GM23248 (cell line): Measurements from ENCODE around the gene GNA15. TPM values are rescaled to one million over a fixed set of nuclear protein-coding genes. Genes with fewer than 3 reads are reported as not detected.

ENCODE experiments used
- DNase-seq: peaks from one replicate; pipeline ENCODE4 v3.0.0-alpha.2; 2015
- H2AFZ ChIP-seq: fragments of 200-600 bp; sonication (generic); 2 replicates; pipeline ENCODE4 v1.6.1; 2016; ENCODE audit warnings: antibody characterized with exemption
- H3F3A ChIP-seq: fragments of 200-600 bp; sonication (generic); 2 replicates; pipeline ENCODE4 v1.6.1; 2016; ENCODE audit warnings: mild to moderate bottlenecking, antibody characterized with exemption, mixed run types; ENCODE audit not compliant: insufficient read depth
- H3K27ac ChIP-seq: fragments of 200-600 bp; sonication (generic); 2 replicates; pipeline ENCODE4 v1.5.1; 2016; ENCODE audit warnings: mild to moderate bottlenecking
- H3K27me3 ChIP-seq: fragments of 200-600 bp; sonication (generic); replicated peaks from 2 replicates; pipeline ENCODE4 v1.6.1; 2016; ENCODE audit warnings: mild to moderate bottlenecking; ENCODE audit not compliant: insufficient read depth
- H3K36me3 ChIP-seq: fragments of 200-600 bp; sonication (generic); 2 replicates; pipeline ENCODE4 v1.6.1; 2016; ENCODE audit warnings: low read depth, mild to moderate bottlenecking
- H3K4me1 ChIP-seq: fragments of 200-600 bp; sonication (generic); 2 replicates; pipeline ENCODE4 v1.6.1; 2016; ENCODE audit warnings: mild to moderate bottlenecking; ENCODE audit not compliant: insufficient read depth
- H3K4me2 ChIP-seq: fragments of 200-600 bp; sonication (generic); one replicate; pipeline ENCODE4 v1.6.1; 2016; ENCODE audit warnings: mild to moderate bottlenecking; ENCODE audit not compliant: unreplicated experiment
- H3K4me3 ChIP-seq: fragments of 200-600 bp; sonication (generic); 2 replicates; pipeline ENCODE4 v1.5.1; 2016; ENCODE audit warnings: mild to moderate bottlenecking
- H3K79me2 ChIP-seq: fragments of 200-600 bp; sonication (generic); 2 replicates; pipeline ENCODE4 v1.6.1; 2016; ENCODE audit warnings: mild to moderate bottlenecking; ENCODE audit not compliant: insufficient read depth
- H3K9ac ChIP-seq: fragments of 200-600 bp; sonication (generic); 2 replicates; pipeline ENCODE4 v1.6.1; 2016; ENCODE audit warnings: mild to moderate bottlenecking
- H3K9me2 ChIP-seq: fragments of 200-600 bp; sonication (generic); 2 replicates; pipeline ENCODE4 v1.6.1; 2016; ENCODE audit warnings: mixed run types, mild to moderate bottlenecking, moderate library complexity; ENCODE audit not compliant: insufficient read depth
- H3K9me3 ChIP-seq: fragments of 200-600 bp; sonication (generic); one replicate; pipeline ENCODE4 v1.6.1; 2017; ENCODE audit warnings: low read depth
- H4K20me1 ChIP-seq: fragments of 200-600 bp; sonication (generic); 2 replicates; pipeline ENCODE4 v1.6.0; 2016; ENCODE audit not compliant: insufficient read depth
- EZH2 ChIP-seq: fragments of 200-600 bp; sonication (generic); IDR thresholded peaks from 2 replicates; pipeline ENCODE4 v1.6.1; 2018; ENCODE audit warnings: antibody characterized with exemption, mild to moderate bottlenecking; ENCODE audit not compliant: insufficient read depth, poor library complexity, severe bottlenecking
- EZH2phosphoT487 ChIP-seq: fragments of 200-600 bp; sonication (generic); IDR thresholded peaks from 2 replicates; pipeline ENCODE4 v1.6.1; 2018; ENCODE audit warnings: antibody characterized with exemption, moderate library complexity, mild to moderate bottlenecking, low read depth; ENCODE audit not compliant: insufficient read depth
- WGBS, 2 experiments: methylation state at CpG; one replicate each; pipeline ENCODE4 v1.1.6; 2015 to 2017; ENCODE audit warnings: low lambda C conversion rate in 2 of 2, low coverage in 1 of 2; ENCODE audit errors: missing lambda C conversion rate in 2 of 2; 5-methylcytosine and 5-hydroxymethylcytosine counted together
- in situ Hi-C: fragments of 300-500 bp; cut with MboI; formaldehyde crosslinking; loops from 2 replicates; pipeline ENCODE4 v1.15.0; 2020
- polyA plus RNA-seq: library from polyadenylated mRNA; unstranded; fragments of >200 nt; fragmentation: Nextera tagmentation; extraction: Ambion mirVana; gene quantifications from 2 replicates; pipeline ENCODE4 v1.2.1, GENCODE V29; 2016
- total RNA-seq: library from RNA; depleted of rRNA; stranded (reverse); fragments of >200 nt; shearing (Covaris generic); gene quantifications from 2 replicates; pipeline ENCODE4 v1.2.3, GENCODE V29; 2014

The GNA15 gene
- total and polyA plus RNA-seq, 2 experiments from 2014 or later = not detected

DNA sequence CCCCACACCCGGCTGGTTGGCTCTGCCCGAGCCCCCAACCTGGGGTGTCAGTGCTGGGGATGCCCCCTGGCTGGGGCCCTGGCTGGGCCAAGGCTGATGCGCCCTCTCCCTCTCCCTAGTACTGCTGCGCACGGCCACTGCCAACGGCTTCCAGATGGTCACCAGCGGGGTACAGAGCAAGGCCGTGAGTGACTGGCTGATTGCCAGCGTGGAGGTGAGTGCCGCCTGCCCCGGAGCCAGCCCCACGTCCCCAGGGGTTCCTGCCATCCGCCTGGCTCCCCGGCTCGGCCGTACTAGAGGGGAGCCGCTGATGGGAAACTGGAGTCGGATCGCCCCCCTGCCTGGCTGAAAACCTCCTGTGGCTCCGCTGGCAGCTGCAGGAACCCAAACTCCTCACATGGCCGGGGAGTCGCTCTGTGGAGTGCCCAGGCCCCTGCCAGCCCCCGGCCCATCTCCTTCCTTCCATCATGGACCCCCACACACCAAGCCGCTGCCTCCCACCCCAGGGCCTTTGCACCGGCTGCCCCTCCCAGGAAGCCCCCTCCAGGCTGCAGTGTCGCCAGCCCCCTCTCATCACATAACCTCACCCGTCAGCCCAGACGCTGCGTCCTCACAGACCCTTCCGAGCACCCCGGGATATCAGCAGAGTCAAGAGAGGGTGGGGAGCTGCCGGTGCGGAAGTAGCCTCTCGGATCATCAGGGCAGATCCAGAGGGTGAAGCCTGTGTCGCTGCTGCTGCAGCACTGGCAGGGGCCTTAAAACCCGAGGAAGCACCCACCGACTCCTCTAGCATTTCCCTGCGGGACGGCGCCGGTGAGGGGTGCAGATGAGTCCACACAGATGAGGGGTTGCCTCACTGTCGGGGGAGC is 60.5 kb downstream of the GNA15 start:
- no peaks in the 10 kb centered on the region for H3K36me3 ChIP-seq
- H3K79me2 ChIP-seq = peaks cover 21% of the 10 kb centered on the region
- H4K20me1 ChIP-seq = no peaks in the 10 kb centered on the region
- H2AFZ ChIP-seq = no peak overlapping the region
- no peaks in the 10 kb centered on the region for H3K4me1 ChIP-seq
- no peaks in the 10 kb centered on the region for H3K9me2 ChIP-seq
- TF ChIP-seq EZH2 (no peak), EZH2phosphoT487 (no peak)
- 90 to 91% methylated on average over 33 to 39 of the region's 42 CpGs for WGBS, 2 experiments
- in situ Hi-C loops = no loop called here
- H3K27ac ChIP-seq = no peak overlapping the region
- H3K9ac ChIP-seq = no peak overlapping the region
- no peak overlapping the region for H3K4me3 ChIP-seq
- no peaks in the 10 kb centered on the region for H3F3A ChIP-seq
- no peak for DNase-seq
- H3K27me3 ChIP-seq = no peaks in the 10 kb centered on the region
- no peak overlapping the region for H3K4me2 ChIP-seq
- no peaks in the 10 kb centered on the region for H3K9me3 ChIP-seq

DNA sequence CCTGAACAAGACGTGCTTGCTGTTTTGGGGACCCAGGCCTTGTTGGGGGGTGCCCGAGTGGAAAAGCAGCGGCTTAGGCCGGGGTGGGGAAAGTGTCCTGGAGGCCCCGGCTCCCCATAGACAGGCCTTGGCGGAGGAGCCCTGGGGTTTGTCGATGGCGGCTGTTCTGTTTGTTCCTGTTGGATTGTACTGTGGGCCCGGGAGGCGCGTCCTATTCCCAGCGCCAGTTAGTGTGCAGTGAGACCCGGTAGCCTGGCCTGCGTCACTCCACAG is 61.0 kb downstream of the GNA15 start:
- H3K4me3 ChIP-seq = no peak overlapping the region
- H3K9me2 ChIP-seq = no peaks in the 10 kb centered on the region
- no peak overlapping the region for H3K27ac ChIP-seq
- no peak overlapping the region for H3K9ac ChIP-seq
- no peaks in the 10 kb centered on the region for H3K27me3 ChIP-seq
- no peak for DNase-seq
- H3F3A ChIP-seq = no peaks in the 10 kb centered on the region
- no peak overlapping the region for H2AFZ ChIP-seq
- 95 to 97% methylated on average over 14 of the region's 14 CpGs for WGBS, 2 experiments
- H3K9me3 ChIP-seq = no peaks in the 10 kb centered on the region
- H3K36me3 ChIP-seq = no peaks in the 10 kb centered on the region
- peaks cover 15% of the 10 kb centered on the region; the same call in 1 of the 2 replicates for H3K79me2 ChIP-seq
- H3K4me2 ChIP-seq = no peak overlapping the region
- H3K4me1 ChIP-seq = no peaks in the 10 kb centered on the region
- TF ChIP-seq EZH2phosphoT487 = no peak
- no peak for TF ChIP-seq EZH2
- in situ Hi-C loops = no loop called here
- H4K20me1 ChIP-seq = no peaks in the 10 kb centered on the region

DNA sequence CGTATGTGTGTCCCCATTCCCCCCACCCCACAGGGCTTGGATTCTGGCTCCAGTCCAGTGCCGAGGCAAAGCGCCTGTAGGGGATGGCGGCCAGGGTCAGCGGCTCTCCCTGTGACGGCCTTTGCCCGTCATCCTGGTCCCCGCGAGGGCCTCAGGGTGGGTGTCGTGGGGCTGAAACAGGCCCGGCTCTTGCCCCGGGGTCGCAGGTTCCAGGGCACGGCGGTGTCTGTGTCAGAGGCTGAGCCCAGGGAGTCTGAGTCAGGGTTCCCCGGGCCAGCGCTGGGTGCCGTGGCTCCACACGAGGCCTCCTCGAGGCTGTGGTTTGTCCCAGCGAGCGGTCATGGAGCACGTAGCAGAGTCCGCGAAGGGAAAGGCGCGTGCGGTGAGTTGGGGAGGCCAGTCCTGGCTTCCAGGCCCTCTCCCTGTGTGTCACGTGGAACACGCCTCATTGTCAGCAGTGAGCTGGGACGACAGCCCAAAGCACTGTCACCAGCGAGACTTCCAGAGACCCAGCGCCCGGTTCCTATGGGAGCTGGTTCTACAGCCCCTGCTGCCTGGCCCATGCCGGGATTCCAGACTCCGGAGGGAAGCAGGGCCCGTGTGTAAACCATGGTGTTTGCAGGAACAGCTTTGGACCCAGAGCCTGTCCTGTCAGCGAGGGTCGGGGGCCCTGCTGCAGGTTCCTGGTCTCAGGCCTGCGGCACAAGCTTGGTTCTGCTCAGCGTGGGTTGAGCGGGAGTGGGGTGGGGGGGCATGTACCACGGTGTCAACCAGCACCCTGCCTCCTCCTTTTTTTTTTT is 63.3 kb downstream of the GNA15 start:
- H3K9me3 ChIP-seq = no peaks in the 10 kb centered on the region
- in situ Hi-C loops = no loop called here
- H3F3A ChIP-seq = no peaks in the 10 kb centered on the region
- no peak overlapping the region for H2AFZ ChIP-seq
- peaks cover 7% of the 10 kb centered on the region; the same call in 1 of the 2 replicates for H3K79me2 ChIP-seq
- H3K27me3 ChIP-seq = no peaks in the 10 kb centered on the region
- no peaks in the 10 kb centered on the region for H3K36me3 ChIP-seq
- no peaks in the 10 kb centered on the region for H3K4me1 ChIP-seq
- no peak overlapping the region for H3K9ac ChIP-seq
- H3K9me2 ChIP-seq = no peaks in the 10 kb centered on the region
- no peak for DNase-seq
- 94 to 95% methylated on average over 28 to 43 of the region's 43 CpGs for WGBS, 2 experiments
- no peak overlapping the region for H3K27ac ChIP-seq
- H3K4me2 ChIP-seq = no peak overlapping the region
- H3K4me3 ChIP-seq = no peak overlapping the region
- H4K20me1 ChIP-seq = no peaks in the 10 kb centered on the region
- TF ChIP-seq EZH2 (no peak), EZH2phosphoT487 (no peak)

DNA sequence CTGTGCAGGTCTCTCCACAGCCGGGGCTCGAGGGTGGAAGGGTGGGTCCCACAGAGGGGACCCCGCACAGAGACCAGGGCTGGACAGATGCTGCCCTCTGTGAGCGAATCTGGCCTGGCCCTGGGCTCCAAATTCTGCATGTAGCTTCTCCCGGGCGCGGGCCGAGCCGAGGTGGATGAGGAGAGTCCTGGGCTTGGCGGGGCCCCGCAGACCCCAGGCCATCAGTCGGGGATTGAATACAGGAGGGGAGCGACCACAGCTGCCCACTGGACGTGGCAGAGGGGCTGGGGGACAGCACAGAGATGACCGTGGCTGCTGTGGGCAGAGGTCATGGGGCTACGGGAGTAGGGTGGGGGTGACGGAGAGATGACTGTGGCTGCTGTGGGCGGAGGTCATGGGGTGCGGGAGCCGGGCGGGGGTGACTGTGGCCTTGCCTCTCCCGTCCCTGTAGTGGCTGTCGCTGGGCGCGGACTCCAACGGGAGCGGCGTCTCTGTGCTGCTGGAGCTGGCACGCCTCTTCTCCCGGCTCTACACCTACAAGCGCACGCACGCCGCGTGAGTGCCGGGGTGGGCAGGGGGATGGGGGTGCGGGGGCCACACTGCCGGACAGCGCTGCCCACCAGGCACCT is 65.4 kb downstream of the GNA15 start:
- Histone ChIP-seq H3K79me2 (no peaks in the 10 kb centered on the region), H3F3A (no peaks in the 10 kb centered on the region), H3K27me3 (no peaks in the 10 kb centered on the region), H3K4me2 (no peak overlapping the region), H3K9me2 (no peaks in the 10 kb centered on the region), H3K9me3 (no peaks in the 10 kb centered on the region), H3K9ac (no peak overlapping the region), H4K20me1 (no peaks in the 10 kb centered on the region), H3K4me3 (no peak overlapping the region), H3K4me1 (no peaks in the 10 kb centered on the region), H3K27ac (no peak overlapping the region), H2AFZ (no peak overlapping the region), H3K36me3 (no peaks in the 10 kb centered on the region; the same call in 1 of the 2 replicates)
- 89 to 95% methylated on average over 23 to 39 of the region's 39 CpGs for WGBS, 2 experiments
- in situ Hi-C loops = no loop called here
- no peak for DNase-seq
- TF ChIP-seq EZH2 = no peak
- TF ChIP-seq EZH2phosphoT487 = no peak
